Adrenal gland (tissue), 12 donors: ENCODE results near the gene HNRNPC. TPM values are rescaled to one million over a fixed set of nuclear protein-coding genes. Genes with fewer than 3 reads are reported as not detected.

Experiments
- DNase-seq, 7 donors: peaks; one replicate each; pipeline ENCODE4 v3.0.0-alpha.2; 2019 to 2020
- H3K27ac ChIP-seq, 5 donors: fragments of 200-600 bp; sonication (generic) in 4 of 5; 1 replicate in 3 of 5; 2 replicates in 2 of 5; pipeline versions ENCODE4 v1.5.1 to v1.8.0; 2016 to 2020; ENCODE audit warnings: mild to moderate bottlenecking in 1 of 5
- H3K27me3 ChIP-seq: fragments of 200-600 bp; 2 replicates; pipeline ENCODE4 v1.8.0; 2021
- H3K36me3 ChIP-seq, 2 donors: fragments of 200-600 bp; replicated peaks in 1 of 2; 1 replicate in 1 of 2; 2 replicates in 1 of 2; pipeline versions ENCODE4 v1.5.1 to v1.8.0; 2018 to 2022
- H3K4me1 ChIP-seq, 2 donors: fragments of 200-600 bp; replicated peaks in 1 of 2; 1 replicate in 1 of 2; 2 replicates in 1 of 2; pipeline versions ENCODE4 v1.5.1 to v1.8.0; 2018 to 2021
- H3K4me3 ChIP-seq, 4 donors: fragments of 200-600 bp; sonication (generic) in 3 of 4; one replicate each; pipeline ENCODE4 v1.5.1; 2016 to 2018
- H3K9me3 ChIP-seq, 3 donors: fragments of 200-600 bp; sonication (generic) in 1 of 3; replicated peaks in 1 of 3; 1 replicate in 2 of 3; 2 replicates in 1 of 3; pipeline versions ENCODE4 v1.5.1 to v1.8.0; 2016 to 2021
- POLR2A ChIP-seq, 2 donors: fragments of 450-650 bp; IDR thresholded peaks; one replicate each; pipeline ENCODE4 v1.6.1; 2017; ENCODE audit warnings: antibody characterized with exemption in 2 of 2, mild to moderate bottlenecking in 2 of 2, moderate library complexity in 1 of 2
- WGBS, 4 donors: extraction: QIAGEN DNeasy Blood & Tissue Kit in 2 of 4; methylation state at CpG; one replicate each; pipeline versions ENCODE4 v1.1.5 to v1.1.7; 2013 to 2017; 5-methylcytosine and 5-hydroxymethylcytosine counted together
- intact Hi-C, 2 donors: fragments of 100-400 bp; cut with DNase I; formaldehyde crosslinking; loops; one replicate each; pipeline versions ENCODE4 v1.14.1 to v1.15.0; 2022 to 2023
- polyA plus RNA-seq, 3 donors: library from polyadenylated mRNA; stranded (reverse); fragments of 200-250 nt in 2 of 3; fragments of 350-450 nt in 1 of 3; fragmentation: Illumina TruSeq in 1 of 3; extraction: RNeasy Lipid Tissue Mini Kit (QIAGEN cat#74804) in 1 of 3; gene quantifications; one replicate each; pipeline ENCODE4 v1.2.3, GENCODE V29; 2013 to 2014
- total RNA-seq, 9 donors: library from RNA; depleted of rRNA in 4 of 9; stranded (reverse); fragments of >200 nt in 4 of 9; fragments of 120-200 nt in 1 of 9; fragmentation: NEBNext Ultra II Directional in 1 of 9; extraction: Animal tissue kit (Norgen Biotek cat#: 25700) in 1 of 9; gene quantifications; one replicate each; pipeline versions ENCODE4 v1.1.0 to v1.2.4, GENCODE V29; 2013 to 2023
- TF ChIP-seq, protein P1 (sequence below), 6 experiments: fragments of 450-650 bp in 4 of 6; fragments of 200-600 bp in 2 of 6; sonication (generic) in 1 of 6; IDR thresholded peaks; 1 replicate in 5 of 6; 2 replicates in 1 of 6; pipeline versions ENCODE4 v1.5.1 to v1.8.0; 2016 to 2021; ENCODE audit warnings: antibody characterized with exemption in 6 of 6, mild to moderate bottlenecking in 2 of 6, moderate library complexity in 1 of 6
- donor health status: healthy with polysubstance abuse.
- donor health status: Bipolar disorder and iron deficiency.
- donor health status: DM: yes; HTN: yes; CAD: no.
- donor health status: DM: no; HTN: no; CAD: no.
- donor health status: DM: no; HTN: no; CAD: no.
- donor health status: DM: yes; HTN: yes; CAD: no.

Gene HNRNPC
- total and polyA plus RNA-seq, 12 donors, result 399 to 905 (median 531) TPM

DNA sequence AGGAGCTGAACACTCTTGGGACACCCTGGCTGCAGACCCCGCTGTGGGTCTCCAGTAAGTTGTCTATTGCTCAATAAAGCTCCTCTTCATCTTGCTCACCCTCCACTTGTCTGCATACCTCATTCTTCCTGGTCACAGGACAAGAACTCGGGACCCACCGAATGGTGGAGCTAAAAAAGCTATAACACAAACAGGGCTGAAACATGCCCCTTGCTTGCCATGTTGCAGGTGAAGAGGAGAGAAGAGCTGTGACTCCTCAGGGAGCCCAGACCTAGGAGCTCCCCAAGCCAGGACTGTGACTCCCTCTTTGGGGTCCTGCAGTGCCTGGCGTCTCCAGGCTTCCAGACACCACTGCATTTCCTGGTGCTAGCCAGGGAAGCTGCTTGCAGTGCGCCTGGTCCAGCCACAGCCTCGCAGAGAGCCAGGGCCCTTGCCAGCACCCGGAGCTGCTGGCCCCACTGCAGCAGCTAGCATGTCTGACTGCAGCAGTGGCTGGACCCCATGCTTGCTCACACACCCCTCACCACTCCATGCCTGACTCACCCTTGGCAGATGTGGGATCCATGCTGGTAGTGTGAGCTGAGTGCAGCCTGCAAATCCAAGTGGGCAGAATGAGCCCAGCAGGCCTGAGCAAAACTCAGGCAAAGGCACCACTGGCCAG lies 76.2 kb downstream of the HNRNPC start:
- Histone ChIP-seq H3K4me1 (peaks cover 5 to 7% of the 10 kb centered on the region in 2 donors), H3K27me3 (no peaks in the 10 kb centered on the region), H3K27ac (no peak overlapping the region), H3K4me3 (no peak overlapping the region), H3K36me3 (no peaks in the 10 kb centered on the region), H3K9me3 (no peaks in the 10 kb centered on the region)
- DNase-seq, result no peak
- intact Hi-C loops, result loop anchor here in 1 of 2 donors (10.0 kb wide), 1 partner anchor 58 kb away; no protein-coding TSS in a partner anchor
- TF ChIP-seq, protein P1, sequence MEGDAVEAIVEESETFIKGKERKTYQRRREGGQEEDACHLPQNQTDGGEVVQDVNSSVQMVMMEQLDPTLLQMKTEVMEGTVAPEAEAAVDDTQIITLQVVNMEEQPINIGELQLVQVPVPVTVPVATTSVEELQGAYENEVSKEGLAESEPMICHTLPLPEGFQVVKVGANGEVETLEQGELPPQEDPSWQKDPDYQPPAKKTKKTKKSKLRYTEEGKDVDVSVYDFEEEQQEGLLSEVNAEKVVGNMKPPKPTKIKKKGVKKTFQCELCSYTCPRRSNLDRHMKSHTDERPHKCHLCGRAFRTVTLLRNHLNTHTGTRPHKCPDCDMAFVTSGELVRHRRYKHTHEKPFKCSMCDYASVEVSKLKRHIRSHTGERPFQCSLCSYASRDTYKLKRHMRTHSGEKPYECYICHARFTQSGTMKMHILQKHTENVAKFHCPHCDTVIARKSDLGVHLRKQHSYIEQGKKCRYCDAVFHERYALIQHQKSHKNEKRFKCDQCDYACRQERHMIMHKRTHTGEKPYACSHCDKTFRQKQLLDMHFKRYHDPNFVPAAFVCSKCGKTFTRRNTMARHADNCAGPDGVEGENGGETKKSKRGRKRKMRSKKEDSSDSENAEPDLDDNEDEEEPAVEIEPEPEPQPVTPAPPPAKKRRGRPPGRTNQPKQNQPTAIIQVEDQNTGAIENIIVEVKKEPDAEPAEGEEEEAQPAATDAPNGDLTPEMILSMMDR (IDR thresholded peaks at IDR 0.05), result no peak
- TF ChIP-seq POLR2A (IDR thresholded peaks at IDR 0.05), result no peak
- WGBS, 4 donors, result 80 to 100% (median 86%) methylated on average over 3 to 7 of the region's 7 CpGs

DNA sequence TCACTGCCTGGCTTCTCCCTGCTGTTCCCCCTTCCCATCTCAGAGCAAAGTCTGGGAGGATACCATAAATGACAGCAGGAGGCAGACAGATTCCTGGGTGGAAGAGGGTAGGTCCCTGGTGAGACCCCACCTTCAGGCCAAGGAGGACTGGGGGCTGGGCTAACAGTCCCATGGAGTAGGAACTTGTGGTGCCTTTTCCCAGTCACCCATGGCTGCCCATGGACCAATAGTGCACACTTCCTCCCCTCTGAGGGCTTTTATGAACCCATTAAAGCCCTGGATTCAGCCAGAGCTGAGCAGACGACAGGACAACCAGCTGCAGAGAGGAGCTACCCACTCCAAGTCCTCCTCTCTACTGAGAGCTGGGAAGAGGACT lies 76.8 kb downstream of the HNRNPC start:
- H3K27ac ChIP-seq, result no peak overlapping the region
- 20 to 56% (median 36%) methylated on average over 1 of the region's 1 CpG for WGBS, 4 donors
- peak overlapping the region in 1 of 4 donors; percentile 47 for H3K4me3 ChIP-seq
- H3K27me3 ChIP-seq, result no peaks in the 10 kb centered on the region
- H3K36me3 ChIP-seq, result no peaks in the 10 kb centered on the region
- TF ChIP-seq POLR2A (IDR thresholded peaks at IDR 0.05), result no peak
- TF ChIP-seq, protein P1 (IDR thresholded peaks at IDR 0.05), result no peak
- intact Hi-C loops, result loop anchor here in 1 of 2 donors (10.0 kb wide), 1 partner anchor 58 kb away; no protein-coding TSS in a partner anchor
- H3K4me1 ChIP-seq, result peaks cover 5 to 7% of the 10 kb centered on the region in 2 donors
- H3K9me3 ChIP-seq, result no peaks in the 10 kb centered on the region
- no peak for DNase-seq

DNA sequence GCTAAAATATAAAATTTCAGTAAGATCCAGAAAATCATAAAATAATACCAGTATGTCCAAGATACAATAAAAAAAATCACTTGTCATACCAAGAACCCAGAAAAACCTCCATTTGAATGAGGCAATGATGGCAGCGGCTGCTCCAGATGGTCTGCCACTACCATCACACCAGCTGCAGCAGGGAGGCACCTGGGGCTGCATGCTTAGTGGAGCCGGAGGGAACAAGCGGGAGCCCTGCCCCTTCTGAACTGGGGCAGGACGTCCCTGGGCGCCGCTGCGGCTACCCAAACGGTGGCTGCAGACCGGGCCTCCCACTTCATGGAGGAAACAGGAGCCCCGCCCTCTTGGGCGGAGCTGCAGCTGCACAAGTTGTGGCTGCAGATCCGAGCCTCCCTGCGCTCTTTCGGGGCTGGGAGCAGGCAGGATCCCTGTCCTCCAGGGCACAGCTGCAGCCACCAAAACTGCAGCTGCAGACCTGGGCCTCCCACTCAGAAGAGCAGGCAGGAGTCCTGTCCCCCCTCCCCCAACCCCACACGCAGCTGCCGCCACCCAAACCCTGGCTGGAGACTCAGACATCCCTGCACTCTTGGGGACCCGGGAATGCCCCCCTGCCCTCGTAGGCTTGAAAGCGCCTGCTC lies 77.3 kb downstream of the HNRNPC start:
- 2 to 34% (median 11%) methylated on average over 3 to 19 of the region's 19 CpGs for WGBS, 4 donors
- H3K27me3 ChIP-seq, result no peaks in the 10 kb centered on the region
- peak; percentile 66 to 86 (median 80) for DNase-seq

DNA sequence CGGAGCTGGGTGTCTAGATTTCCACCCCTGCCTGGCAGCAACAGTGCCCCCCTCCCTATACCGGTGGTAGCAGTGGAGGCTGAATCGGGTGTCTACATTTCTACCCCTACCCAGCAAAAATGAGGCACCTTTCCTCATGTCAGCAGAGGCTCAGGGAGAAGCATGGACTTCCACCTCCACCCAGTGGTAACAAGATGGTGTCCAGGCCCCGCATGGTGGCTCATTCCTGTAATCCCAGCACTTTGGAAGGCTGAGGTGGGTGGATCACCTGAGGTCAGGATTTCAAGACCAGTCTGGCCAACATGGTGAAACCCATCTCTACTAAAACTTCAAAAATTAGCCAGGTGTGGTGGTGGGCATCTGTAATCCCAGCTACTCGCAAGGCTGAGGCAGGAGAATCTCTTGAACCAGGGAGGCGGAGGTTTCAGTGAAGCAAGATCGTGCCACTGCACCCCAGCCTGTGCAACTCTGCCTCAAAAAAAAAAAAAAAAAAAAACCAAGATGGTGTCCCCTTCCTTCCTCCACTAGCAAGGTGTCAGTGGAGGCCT lies 77.9 kb downstream of the HNRNPC start:
- Histone ChIP-seq H3K27me3 (no peaks in the 10 kb centered on the region), H3K27ac (no peak overlapping the region), H3K36me3 (no peaks in the 10 kb centered on the region), H3K9me3 (no peaks in the 10 kb centered on the region), H3K4me1 (peaks cover 5 to 7% of the 10 kb centered on the region in 2 donors), H3K4me3 (peak overlapping the region in 1 of 4 donors; percentile 47)
- no peak for DNase-seq
- TF ChIP-seq POLR2A (IDR thresholded peaks at IDR 0.05), result no peak
- TF ChIP-seq, protein P1 (IDR thresholded peaks at IDR 0.05), result no peak
- intact Hi-C loops, result loop anchor here in 1 of 2 donors (10.0 kb wide), 1 partner anchor 57 kb away; no protein-coding TSS in a partner anchor
- 84 to 87% (median 85%) methylated on average over 6 to 7 of the region's 7 CpGs for WGBS, 4 donors

More for the DNA sequence above, 77.3 kb downstream of the HNRNPC start:
- intact Hi-C loops, result loop anchor here in 1 of 2 donors (10.0 kb wide), 1 partner anchor 57 kb away; no protein-coding TSS in a partner anchor
- TF ChIP-seq, protein P1 (IDR thresholded peaks at IDR 0.05), result no peak
- TF ChIP-seq POLR2A (IDR thresholded peaks at IDR 0.05), result no peak
- Histone ChIP-seq H3K4me1 (peaks cover 5 to 7% of the 10 kb centered on the region in 2 donors), H3K9me3 (no peaks in the 10 kb centered on the region), H3K27ac (no peak overlapping the region), H3K4me3 (peak overlapping the region in 2 of 4 donors; percentile 2 to 47), H3K36me3 (no peaks in the 10 kb centered on the region)
